HepG2 (cell line): ENCODE results near the gene CTXN1. TPM values are rescaled to one million over a fixed set of nuclear protein-coding genes. Genes with fewer than 3 reads are reported as not detected.

Experiments
- AGO2 ChIP-seq: fragments of 200-400 bp; formaldehyde crosslinking; optimal IDR thresholded peaks from 2 replicates; pipeline ENCODE3; 2017; ENCODE audit warnings: mild to moderate bottlenecking, low read depth, low read length, moderate library complexity
- GTF3A ChIP-seq: sonication (generic); formaldehyde crosslinking; conservative IDR thresholded peaks from 2 replicates; pipeline ENCODE4 v1.4.0; 2020; ENCODE audit warnings: mild to moderate bottlenecking, missing genetic modification reagents
- KAT8 ChIP-seq: IDR thresholded peaks from 2 replicates; pipeline ENCODE4 v1.6.1; 2016; ENCODE audit warnings: missing genetic modification reagents, missing compliant biosample characterization
- PHF5A ChIP-seq: IDR thresholded peaks from one replicate; pipeline ENCODE4 v1.6.1; 2018; ENCODE audit warnings: low read depth, missing genetic modification reagents; ENCODE audit not compliant: unreplicated experiment
- RELA ChIP-seq: sonication (generic); formaldehyde crosslinking; IDR thresholded peaks from 2 replicates; pipeline ENCODE4 v1.4.0; 2020; ENCODE audit warnings: missing genetic modification reagents
- SOX6 ChIP-seq, 2 experiments: fragments of 450-650 bp in 1 of 2; sonication (generic) in 1 of 2; formaldehyde crosslinking in 1 of 2; IDR thresholded peaks; 2 replicates each; pipeline versions ENCODE4 v1.4.0 to v1.6.1; 2017 to 2020; ENCODE audit warnings: antibody characterized with exemption in 1 of 2, mild to moderate bottlenecking in 1 of 2, missing genetic modification reagents in 1 of 2
- TAF15 ChIP-seq: fragments of 200-400 bp; formaldehyde crosslinking; IDR thresholded peaks from one replicate; pipeline ENCODE4 v1.6.1; 2018; ENCODE audit warnings: mild to moderate bottlenecking, low read depth, low read length; ENCODE audit not compliant: poor library complexity, severe bottlenecking
- TBX3 ChIP-seq: fragments of 450-650 bp; IDR thresholded peaks from 2 replicates; pipeline ENCODE4 v1.6.1; 2017; ENCODE audit warnings: antibody characterized with exemption, mild to moderate bottlenecking, inconsistent platforms, borderline replicate concordance
- XRCC5 ChIP-seq: fragments of 200-400 bp; formaldehyde crosslinking; optimal IDR thresholded peaks from 2 replicates; pipeline ENCODE3; 2017; ENCODE audit warnings: mild to moderate bottlenecking, low read length
- ZIK1 ChIP-seq: sonication (generic); formaldehyde crosslinking; IDR thresholded peaks from 2 replicates; pipeline ENCODE4 v1.5.0; 2020; ENCODE audit warnings: mild to moderate bottlenecking, low read depth, missing genetic modification reagents, borderline replicate concordance
- ZNF446 ChIP-seq: sonication (generic); formaldehyde crosslinking; IDR thresholded peaks from 2 replicates; pipeline ENCODE4 v1.5.0; 2020; ENCODE audit warnings: mild to moderate bottlenecking, missing genetic modification reagents
- ZNF460 ChIP-seq: sonication (generic); formaldehyde crosslinking; IDR thresholded peaks from 2 replicates; pipeline ENCODE4 v1.5.1; 2020; ENCODE audit warnings: missing genetic modification reagents, mild to moderate bottlenecking, borderline replicate concordance
- ZNF550 ChIP-seq: sonication (generic); formaldehyde crosslinking; IDR thresholded peaks from 2 replicates; pipeline ENCODE4 v1.4.0; 2020; ENCODE audit warnings: mild to moderate bottlenecking, missing genetic modification reagents, borderline replicate concordance
- ZNF558 ChIP-seq: sonication (generic); formaldehyde crosslinking; IDR thresholded peaks from 2 replicates; pipeline ENCODE4 v1.9.0; 2022; ENCODE audit warnings: mild to moderate bottlenecking, missing genetic modification reagents, borderline replicate concordance
- ZNF614 ChIP-seq: IDR thresholded peaks from 2 replicates; pipeline ENCODE4 v1.6.1; 2018; ENCODE audit warnings: missing biosample characterization, missing genetic modification reagents, inconsistent platforms, borderline replicate concordance
- polyA plus RNA-seq, 8 experiments: library from polyadenylated mRNA; depleted of rRNA in 3 of 8; stranded (reverse) in 7 of 8; unstranded in 1 of 8; fragments of >200 nt; fragmentation: Illumina TruSeq in 4 of 8; extraction: Trizol in 4 of 8; gene quantifications; 2 replicates each; pipeline versions ENCODE4 v1.2.1 to v1.2.3, GENCODE V29; 2011 to 2016; ENCODE audit warnings: low read depth in 4 of 8, missing spikeins in 1 of 8, mixed read lengths in 1 of 8; ENCODE audit not compliant: insufficient read depth in 1 of 8
- total RNA-seq, 5 experiments: library from RNA; depleted of rRNA; stranded (reverse); fragments of >200 nt; fragmentation: Illumina TruSeq; extraction: Trizol; gene quantifications; 2 replicates each; pipeline ENCODE4 v1.2.3, GENCODE V29; 2016; ENCODE audit warnings: low read depth in 1 of 5
- TF ChIP-seq, protein P1 (sequence below): sonication (generic); formaldehyde crosslinking; IDR thresholded peaks from 2 replicates; pipeline ENCODE4 v1.9.0; 2021; ENCODE audit warnings: missing genetic modification reagents, borderline replicate concordance
- TF ChIP-seq, protein P2 (sequence below): sonication (generic); formaldehyde crosslinking; IDR thresholded peaks from 2 replicates; pipeline ENCODE4 v1.4.0; 2020; ENCODE audit warnings: mild to moderate bottlenecking, low read depth, missing genetic modification reagents
- TF ChIP-seq, protein P3 (sequence below): sonication (generic); formaldehyde crosslinking; IDR thresholded peaks from 2 replicates; pipeline ENCODE4 v1.4.0; 2020; ENCODE audit warnings: missing genetic modification reagents
- TF ChIP-seq, protein P4 (sequence below): sonication (generic); formaldehyde crosslinking; IDR thresholded peaks from 2 replicates; pipeline ENCODE4 v1.4.0; 2020; ENCODE audit warnings: mild to moderate bottlenecking, missing genetic modification reagents
- TF ChIP-seq, protein P5 (sequence below): sonication (generic); formaldehyde crosslinking; IDR thresholded peaks from 2 replicates; pipeline ENCODE4 v1.5.1; 2020; ENCODE audit warnings: mild to moderate bottlenecking, missing genetic modification reagents, moderate library complexity

The CTXN1 gene
- total and polyA plus RNA-seq, 2 of the 13 experiments (the other 11 are each of a cell fraction or from before 2014, with no cell fraction given), result 0.11 TPM; not detected in 1

DNA sequence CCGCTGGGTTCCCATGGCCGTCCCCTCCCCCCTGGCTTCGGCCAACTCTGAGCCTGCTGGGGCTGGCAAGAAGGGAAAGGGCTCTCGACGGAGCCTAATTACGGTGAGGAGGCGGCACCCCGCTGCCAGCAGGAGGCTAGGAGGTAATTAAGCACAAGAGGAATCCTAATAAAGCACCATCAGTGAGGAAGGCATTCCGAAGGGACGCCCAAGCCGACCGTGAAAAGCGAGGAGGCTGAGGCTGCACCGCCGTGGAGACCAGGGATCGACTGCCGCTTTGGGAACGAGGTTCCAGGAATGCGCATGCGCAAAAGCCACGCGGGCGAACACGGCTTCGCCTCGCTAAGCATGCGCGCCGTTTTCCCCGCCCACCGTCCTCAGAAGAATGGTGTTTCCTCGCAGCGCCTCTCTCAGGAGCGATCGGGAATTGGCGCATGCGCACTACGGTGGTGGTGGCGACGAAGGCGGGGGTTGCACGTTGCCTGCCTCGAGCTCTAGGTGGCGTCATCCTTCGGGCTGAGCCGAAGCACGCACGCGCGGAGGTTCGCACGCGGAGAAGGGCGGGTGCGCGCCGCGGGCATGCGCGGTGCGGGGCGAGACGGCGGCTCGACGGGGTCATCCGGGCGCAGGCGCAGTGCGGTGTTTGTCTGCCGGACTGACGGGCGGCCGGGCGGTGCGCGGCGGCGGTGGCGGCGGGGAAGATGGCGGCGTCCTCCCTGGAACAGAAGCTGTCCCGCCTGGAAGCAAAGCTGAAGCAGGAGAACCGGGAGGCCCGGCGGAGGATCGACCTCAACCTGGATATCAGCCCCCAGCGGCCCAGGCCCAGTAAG lies 22.5 kb downstream of the CTXN1 start, which contains the start of gene MAP2K7 (continued):
- TF ChIP-seq, protein P1, sequence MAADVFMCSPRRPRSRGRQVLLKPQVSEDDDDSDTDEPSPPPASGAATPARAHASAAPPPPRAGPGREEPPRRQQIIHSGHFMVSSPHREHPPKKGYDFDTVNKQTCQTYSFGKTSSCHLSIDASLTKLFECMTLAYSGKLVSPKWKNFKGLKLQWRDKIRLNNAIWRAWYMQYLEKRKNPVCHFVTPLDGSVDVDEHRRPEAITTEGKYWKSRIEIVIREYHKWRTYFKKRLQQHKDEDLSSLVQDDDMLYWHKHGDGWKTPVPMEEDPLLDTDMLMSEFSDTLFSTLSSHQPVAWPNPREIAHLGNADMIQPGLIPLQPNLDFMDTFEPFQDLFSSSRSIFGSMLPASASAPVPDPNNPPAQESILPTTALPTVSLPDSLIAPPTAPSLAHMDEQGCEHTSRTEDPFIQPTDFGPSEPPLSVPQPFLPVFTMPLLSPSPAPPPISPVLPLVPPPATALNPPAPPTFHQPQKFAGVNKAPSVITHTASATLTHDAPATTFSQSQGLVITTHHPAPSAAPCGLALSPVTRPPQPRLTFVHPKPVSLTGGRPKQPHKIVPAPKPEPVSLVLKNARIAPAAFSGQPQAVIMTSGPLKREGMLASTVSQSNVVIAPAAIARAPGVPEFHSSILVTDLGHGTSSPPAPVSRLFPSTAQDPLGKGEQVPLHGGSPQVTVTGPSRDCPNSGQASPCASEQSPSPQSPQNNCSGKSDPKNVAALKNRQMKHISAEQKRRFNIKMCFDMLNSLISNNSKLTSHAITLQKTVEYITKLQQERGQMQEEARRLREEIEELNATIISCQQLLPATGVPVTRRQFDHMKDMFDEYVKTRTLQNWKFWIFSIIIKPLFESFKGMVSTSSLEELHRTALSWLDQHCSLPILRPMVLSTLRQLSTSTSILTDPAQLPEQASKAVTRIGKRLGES (CRISPR knock-in tag), result no peak
- TF ChIP-seq AGO2 (peak; percentile 94), ZNF550 (CRISPR knock-in tag) (no peak), SOX6 (IDR thresholded peaks at IDR 0.05) (no peak), SOX6 (CRISPR knock-in tag; IDR thresholded peaks at IDR 0.05) (peak; percentile 75), GTF3A (CRISPR knock-in tag) (no peak), ZNF446 (CRISPR knock-in tag) (peak; percentile 29; the same call in 1 of the 2 replicates), ZNF558 (no peak; the same call in 1 of the 2 replicates), TBX3 (no peak), XRCC5 (peak; percentile 83), PHF5A (peak; percentile 65), RELA (CRISPR knock-in tag) (no peak), ZNF460 (no peak), KAT8 (CRISPR knock-in tag) (peak; percentile 79), TAF15 (peak; percentile 36), ZIK1 (CRISPR knock-in tag) (peak; percentile 74; the same call in 1 of the 2 replicates), ZNF614 (CRISPR knock-in tag) (peak; percentile 95)
- TF ChIP-seq, protein P2, sequence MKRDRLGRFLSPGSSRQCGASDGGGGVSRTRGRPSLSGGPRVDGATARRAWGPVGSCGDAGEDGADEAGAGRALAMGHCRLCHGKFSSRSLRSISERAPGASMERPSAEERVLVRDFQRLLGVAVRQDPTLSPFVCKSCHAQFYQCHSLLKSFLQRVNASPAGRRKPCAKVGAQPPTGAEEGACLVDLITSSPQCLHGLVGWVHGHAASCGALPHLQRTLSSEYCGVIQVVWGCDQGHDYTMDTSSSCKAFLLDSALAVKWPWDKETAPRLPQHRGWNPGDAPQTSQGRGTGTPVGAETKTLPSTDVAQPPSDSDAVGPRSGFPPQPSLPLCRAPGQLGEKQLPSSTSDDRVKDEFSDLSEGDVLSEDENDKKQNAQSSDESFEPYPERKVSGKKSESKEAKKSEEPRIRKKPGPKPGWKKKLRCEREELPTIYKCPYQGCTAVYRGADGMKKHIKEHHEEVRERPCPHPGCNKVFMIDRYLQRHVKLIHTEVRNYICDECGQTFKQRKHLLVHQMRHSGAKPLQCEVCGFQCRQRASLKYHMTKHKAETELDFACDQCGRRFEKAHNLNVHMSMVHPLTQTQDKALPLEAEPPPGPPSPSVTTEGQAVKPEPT, result no peak; the same call in 1 of the 2 replicates
- TF ChIP-seq, protein P3, sequence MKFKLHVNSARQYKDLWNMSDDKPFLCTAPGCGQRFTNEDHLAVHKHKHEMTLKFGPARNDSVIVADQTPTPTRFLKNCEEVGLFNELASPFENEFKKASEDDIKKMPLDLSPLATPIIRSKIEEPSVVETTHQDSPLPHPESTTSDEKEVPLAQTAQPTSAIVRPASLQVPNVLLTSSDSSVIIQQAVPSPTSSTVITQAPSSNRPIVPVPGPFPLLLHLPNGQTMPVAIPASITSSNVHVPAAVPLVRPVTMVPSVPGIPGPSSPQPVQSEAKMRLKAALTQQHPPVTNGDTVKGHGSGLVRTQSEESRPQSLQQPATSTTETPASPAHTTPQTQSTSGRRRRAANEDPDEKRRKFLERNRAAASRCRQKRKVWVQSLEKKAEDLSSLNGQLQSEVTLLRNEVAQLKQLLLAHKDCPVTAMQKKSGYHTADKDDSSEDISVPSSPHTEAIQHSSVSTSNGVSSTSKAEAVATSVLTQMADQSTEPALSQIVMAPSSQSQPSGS (CRISPR knock-in tag), result peak; percentile 84
- TF ChIP-seq, protein P4, sequence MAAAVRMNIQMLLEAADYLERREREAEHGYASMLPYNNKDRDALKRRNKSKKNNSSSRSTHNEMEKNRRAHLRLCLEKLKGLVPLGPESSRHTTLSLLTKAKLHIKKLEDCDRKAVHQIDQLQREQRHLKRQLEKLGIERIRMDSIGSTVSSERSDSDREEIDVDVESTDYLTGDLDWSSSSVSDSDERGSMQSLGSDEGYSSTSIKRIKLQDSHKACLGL (CRISPR knock-in tag), result no peak
- TF ChIP-seq, protein P5, sequence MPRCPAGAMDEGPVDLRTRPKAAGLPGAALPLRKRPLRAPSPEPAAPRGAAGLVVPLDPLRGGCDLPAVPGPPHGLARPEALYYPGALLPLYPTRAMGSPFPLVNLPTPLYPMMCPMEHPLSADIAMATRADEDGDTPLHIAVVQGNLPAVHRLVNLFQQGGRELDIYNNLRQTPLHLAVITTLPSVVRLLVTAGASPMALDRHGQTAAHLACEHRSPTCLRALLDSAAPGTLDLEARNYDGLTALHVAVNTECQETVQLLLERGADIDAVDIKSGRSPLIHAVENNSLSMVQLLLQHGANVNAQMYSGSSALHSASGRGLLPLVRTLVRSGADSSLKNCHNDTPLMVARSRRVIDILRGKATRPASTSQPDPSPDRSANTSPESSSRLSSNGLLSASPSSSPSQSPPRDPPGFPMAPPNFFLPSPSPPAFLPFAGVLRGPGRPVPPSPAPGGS (CRISPR knock-in tag), result peak; percentile 91
